GM12872 (cell line): ENCODE measurements around the gene OSBPL1A.

Experiments
- CTCF ChIP-seq: IDR thresholded peaks from 3 replicates; pipeline ENCODE4 v1.5.1; 2011; ENCODE audit warnings: low read depth, mild to moderate bottlenecking, low read length, moderate library complexity; ENCODE audit not compliant: insufficient read depth

The OSBPL1A gene

GRCh38 chr18:24428709-24429108 lies 31.1 kb upstream of the OSBPL1A start:
- TF ChIP-seq CTCF: no peak

DNA sequence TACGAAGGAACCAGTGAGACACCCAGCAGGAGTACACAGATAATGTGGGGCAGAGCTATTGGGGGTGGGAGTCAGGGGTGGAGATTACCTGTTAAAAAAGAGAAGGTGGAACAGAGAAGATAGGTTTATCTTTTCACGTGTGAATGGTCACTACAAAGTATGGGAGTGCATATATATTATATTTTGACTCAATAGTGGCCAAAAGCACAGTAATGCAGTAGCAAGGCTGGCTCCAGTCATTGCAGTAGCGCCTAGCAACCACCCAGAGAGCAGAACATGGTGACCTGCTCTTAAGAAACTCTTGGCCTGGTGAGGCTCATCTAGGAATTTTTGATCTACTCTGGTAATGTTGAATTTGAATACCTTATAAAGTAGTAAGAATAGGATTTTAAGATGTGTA lies 29.9 kb upstream of the OSBPL1A start:
- TF ChIP-seq CTCF: no peak

GRCh38 chr18:24426398-24427294 lies 29.0 kb upstream of the OSBPL1A start, which contains the start of gene IMPACT:
TSS of gene IMPACT (plus strand) at chr18:24426670. CDS start at chr18:24426757, 87 bp downstream.
- TF ChIP-seq CTCF: no peak

DNA sequence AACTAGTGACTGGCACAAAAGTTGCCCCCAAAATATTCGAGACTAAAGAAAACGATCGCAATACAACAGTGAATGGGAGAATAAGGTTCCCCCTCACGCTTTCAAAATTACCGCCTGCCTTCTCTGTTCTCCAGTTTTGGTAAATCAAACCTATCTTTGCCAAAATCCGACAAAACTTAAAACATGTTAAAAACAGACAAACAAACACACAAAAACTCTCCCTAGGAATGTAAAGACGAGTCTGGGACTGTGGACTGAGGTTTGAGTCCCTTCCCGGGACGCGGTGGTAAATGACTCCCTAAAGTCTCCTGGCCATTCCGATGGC lies 28.4 kb upstream of the OSBPL1A start:
- no peak for TF ChIP-seq CTCF

DNA sequence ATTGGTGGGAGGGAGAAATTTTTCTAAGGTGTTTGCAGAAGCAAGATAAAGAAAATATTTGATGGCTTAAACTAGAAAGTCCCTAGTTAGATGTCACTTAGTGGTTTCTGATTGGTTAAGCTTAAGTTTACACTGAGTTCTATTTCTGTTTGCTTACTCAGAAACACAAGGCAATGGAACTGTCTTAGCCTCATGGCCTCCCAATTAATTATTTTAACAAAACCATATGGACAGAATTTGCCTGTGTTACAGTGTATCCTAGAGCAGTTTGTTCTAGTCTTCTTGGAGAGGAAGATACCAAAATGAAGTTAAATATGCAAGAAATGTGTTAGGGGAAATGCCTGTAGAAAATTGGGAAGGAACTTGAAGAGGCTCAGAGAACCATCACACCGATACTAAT lies 24.2 kb upstream of the OSBPL1A start:
- no peak for TF ChIP-seq CTCF

GRCh38 chr18:24420551-24420950 lies 22.9 kb upstream of the OSBPL1A start:
- no peak for TF ChIP-seq CTCF

- TF ChIP-seq CTCF: no peak
Observed at GRCh38 chr18:24417480-24417879, 19.9 kb upstream of the OSBPL1A start.
